ENCODE measurements around the gene PRPF39.
"Not testable (repeated sequence)": the region's sequence is repeated elsewhere in the genome, so short reads cannot be mapped to it uniquely, and the experiment has no call there.

PRPF39 gene, protein sequence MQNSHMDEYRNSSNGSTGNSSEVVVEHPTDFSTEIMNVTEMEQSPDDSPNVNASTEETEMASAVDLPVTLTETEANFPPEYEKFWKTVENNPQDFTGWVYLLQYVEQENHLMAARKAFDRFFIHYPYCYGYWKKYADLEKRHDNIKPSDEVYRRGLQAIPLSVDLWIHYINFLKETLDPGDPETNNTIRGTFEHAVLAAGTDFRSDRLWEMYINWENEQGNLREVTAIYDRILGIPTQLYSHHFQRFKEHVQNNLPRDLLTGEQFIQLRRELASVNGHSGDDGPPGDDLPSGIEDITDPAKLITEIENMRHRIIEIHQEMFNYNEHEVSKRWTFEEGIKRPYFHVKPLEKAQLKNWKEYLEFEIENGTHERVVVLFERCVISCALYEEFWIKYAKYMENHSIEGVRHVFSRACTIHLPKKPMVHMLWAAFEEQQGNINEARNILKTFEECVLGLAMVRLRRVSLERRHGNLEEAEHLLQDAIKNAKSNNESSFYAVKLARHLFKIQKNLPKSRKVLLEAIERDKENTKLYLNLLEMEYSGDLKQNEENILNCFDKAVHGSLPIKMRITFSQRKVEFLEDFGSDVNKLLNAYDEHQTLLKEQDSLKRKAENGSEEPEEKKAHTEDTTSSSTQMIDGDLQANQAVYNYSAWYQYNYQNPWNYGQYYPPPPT

DNA sequence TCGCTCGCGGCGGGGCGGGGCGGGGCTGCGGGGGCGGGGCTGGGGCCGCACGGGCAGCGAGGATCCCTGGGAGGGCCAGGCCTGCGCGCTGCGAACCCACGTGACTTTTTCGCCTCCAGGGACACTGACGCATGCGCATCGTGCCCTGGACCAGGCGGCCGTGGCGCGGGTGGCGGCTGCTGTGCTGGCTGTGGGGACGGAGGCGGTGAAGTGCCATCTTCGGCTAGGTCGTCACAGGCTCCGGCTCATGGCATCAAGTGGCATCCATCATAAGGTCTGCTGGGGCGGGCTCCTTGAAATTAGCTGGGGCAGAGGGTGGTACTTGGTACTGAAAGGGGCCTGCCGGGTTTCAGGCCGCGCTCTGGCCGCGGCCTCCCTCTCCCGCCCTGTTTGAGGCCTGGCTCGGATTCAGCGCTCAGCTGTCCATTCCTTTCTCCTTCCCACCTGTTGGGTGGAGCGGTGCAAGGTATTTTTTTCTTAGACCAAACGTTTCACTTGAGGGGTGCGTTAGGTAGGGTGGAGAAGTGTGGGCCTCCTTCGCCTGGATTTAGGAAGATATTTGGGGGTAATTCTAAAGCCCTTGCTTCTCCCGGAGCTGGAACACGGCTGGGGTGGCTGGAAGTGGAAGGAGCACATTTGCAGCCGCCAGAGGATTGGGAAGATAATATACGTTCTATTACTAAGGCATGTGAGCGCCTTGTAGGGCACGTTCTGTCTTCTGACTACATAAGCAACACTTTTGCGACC is at the start of gene PRPF39:
Gene PRPF39, plus strand, starts transcription at position 141 of the 747 bp plus-strand sequence. CDS start 11,124 bp downstream, outside the sequence.
- DNase-seq: peak; percentile 92 to 93

DNA sequence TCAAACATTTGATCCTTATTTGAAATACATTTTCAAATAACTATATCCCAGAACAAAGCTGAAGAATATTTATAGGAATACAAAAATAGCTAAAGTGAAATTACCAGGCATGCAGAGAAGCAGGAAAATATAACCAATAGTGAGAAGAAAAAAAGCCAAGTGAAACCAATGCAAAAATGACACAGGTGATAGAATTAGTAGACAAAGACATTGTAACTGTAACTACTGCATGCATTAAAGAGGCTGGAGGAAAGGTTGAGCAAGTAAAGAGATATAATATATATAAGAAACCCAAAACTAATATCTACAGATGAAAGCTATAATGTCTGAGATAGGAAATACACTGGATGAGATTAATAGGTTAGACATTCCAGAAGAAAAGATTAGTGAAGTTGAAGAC is 49.2 kb upstream of the PRPF39 start:
- no peak for DNase-seq

DNA sequence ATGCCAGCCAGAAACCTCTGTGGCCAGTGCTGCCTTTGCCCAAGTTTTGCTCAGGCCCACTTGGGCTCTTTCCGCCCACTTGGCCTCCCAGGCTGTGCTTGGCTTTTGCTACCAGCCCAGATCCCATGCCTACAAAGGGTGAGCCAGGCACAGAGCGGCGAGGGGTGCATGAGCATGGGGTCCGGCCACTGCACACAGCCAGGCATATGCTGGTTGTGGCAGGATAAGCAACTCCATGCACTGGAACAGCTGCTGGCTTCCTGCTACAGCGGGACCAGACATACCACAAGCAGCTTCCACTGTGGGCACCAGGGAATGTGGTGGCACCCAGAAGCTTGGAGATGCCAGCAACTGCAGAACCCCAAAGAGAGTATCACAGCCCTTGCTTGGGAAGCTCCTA is 45.7 kb upstream of the PRPF39 start:
- no peak for DNase-seq

DNA sequence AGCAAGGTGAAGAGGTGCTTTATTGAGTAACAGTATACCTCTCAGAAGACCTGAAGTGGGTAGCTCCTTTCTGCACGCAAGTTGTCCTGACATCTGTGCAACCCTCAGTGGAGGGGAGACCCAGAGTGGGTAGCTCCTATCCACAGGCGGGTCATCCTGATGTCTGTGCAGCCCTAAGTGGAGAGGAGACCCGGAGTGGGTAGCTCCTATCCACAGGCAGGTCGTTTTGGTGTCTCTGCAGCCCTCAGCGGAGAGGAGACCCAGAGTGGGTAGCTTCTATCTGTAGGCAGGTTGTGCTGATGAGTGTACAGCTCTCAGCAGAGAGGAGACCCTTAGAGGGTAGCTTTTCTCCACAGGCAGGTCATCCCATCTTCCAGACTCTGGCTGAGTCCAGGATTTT is 45.1 kb upstream of the PRPF39 start:
- no peak for DNase-seq

DNA sequence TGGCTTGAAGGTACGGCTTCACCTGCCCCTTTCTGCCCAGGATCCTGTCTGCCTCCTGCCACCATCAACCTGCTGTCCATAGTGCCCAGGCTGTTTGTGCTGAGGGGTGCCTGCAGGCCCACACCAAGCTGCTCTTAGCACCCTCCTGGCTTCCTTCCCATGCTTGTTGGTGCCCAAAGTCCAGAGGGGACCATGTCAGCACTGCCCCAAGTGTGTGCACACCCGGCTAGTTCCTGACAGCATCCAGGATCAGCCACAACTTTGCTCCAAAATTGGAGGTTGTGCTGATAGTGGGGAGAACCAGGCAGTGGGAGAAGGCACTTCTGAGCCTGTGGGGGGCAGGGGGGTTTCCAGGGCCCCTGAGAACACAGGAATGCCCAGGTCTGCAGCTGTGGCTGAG is 44.5 kb upstream of the PRPF39 start:
- DNase-seq: no peak

DNA sequence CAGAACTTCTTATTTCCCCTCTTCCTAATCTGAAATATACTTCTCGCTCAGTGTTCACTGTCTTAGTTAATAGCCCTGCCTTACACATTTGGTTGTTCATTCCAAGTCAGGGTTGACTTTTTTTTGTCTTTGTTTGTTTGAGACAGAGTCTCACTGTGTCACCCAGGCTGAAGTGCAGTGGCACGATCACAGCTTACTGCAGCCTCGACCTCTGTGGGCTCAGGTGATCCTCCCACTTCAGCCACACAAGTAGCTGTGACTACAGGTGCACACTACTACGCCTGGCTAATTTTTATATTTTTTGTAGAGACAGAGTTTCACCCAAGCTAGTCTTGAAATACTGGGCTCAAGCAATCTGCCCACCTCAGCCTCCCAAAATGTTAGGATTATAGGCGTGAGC is 42.3 kb upstream of the PRPF39 start:
- DNase-seq: no peak

DNA sequence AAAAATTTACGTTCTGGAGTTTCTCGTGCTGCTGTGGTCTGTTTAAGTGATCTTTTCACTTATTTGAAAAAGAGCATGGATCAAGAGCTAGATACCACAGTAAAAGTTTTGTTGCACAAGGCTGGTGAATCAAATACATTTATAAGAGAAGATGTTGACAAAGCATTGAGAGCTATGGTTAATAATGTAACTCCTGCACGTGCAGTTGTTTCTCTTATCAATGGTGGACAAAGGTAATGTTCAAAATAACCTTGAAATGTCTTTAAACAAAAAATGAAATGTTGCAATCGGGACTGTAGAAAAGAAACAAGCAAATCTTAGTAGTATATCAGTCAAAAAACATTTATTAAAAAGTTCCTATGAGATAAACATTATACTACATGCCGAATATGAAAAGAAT is 39.3 kb upstream of the PRPF39 start:
- no peak for DNase-seq

DNA sequence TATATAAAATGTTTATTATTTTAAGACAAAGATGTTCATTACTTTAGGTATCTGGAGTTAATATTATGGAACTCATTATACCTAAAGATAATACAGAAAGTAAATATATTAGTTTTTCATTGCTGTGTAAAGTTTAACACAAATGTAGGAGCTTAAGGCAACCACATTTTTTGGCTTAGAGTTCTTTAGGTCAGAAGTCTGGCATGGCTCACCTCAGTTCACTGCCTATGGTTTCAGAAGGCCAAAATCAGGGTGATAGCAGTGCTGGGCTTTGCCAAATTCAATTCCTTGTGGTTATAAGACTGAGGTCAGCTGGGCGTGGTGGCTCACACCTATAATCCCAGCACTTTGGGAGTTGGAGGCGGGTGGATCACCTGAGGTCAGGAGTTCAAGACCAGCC is 35.5 kb upstream of the PRPF39 start:
- DNase-seq: no peak

DNA sequence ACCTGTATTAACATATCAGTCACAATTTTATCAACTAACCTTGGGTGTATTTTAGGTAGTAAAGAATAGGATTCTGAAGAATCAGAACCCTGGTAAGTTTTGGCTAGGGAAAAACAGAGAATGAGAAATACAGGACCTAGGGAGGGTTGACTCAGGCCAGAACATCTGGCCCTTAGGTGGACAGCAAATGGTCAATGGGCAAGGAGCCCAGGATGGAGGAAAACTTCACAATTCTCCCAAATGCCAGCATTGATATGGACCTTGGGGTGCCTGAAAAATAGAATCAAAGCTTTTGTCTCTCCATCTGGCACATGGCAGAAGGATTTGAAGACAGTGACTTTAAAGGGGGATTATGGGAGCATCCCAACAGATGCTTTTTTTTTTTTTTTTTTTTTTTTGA is 32.7 kb upstream of the PRPF39 start:
- no peak for DNase-seq

DNA sequence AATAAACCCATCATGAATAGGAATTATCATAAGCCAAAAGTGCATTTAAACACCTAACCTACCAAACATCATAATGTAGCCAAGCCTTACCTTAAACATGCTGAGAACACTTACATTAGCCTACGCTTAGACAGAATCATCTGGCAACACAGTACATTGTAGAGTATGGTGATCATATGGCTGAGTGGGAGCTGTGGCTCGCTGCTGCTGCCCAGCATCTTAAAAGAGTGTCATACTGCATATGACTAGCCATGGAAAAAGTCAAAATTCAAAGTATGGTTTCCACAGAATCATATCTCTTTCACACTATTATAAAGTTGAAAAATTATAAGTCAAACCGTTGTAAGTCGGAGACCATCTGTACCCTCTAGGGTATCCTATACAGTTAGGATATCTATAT is 32.0 kb upstream of the PRPF39 start:
- no peak for DNase-seq

DNA sequence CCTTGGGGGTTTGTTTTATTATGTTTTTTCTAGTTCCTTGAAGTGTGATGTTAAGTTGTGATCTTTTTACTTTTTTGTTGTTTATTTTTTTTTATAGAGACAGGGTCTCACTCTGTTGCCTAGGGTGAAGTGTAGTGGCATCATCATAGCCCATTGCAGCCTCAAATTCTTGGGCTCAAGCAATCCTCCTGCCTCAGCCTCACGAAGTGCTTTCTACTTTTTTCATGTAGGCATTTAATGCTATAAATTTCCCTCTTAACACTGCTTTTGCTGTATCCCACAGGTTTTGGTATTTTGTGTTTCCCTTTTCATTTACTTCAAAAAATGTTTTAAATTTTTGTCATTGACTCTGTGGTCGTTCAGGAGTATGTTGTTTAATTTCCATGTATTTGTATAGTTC is 26.6 kb upstream of the PRPF39 start:
- no peak for DNase-seq

DNA sequence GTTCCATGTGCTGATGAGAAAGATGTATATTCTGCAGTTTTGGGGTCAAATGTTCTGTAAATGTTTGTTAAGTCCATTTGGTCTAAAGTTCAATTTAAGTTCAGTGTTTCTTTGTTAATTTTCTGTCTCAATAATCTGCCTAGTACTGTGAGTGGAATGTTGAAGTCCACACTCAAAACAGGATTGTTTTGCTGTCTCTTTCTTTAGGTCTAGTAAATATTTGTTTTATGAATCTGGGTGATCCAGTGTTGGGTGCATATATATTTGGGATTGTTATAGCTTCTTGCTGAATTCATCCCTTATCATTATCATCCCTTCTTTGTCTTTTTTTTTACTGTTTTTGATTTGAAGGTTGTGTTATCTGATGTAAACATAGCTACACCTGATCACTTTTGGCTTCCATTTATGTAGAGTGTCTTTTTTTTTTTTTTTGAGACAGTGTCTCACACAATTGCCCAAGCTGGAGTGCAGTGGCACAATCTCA is 26.0 kb upstream of the PRPF39 start:
- DNase-seq: no peak

DNA sequence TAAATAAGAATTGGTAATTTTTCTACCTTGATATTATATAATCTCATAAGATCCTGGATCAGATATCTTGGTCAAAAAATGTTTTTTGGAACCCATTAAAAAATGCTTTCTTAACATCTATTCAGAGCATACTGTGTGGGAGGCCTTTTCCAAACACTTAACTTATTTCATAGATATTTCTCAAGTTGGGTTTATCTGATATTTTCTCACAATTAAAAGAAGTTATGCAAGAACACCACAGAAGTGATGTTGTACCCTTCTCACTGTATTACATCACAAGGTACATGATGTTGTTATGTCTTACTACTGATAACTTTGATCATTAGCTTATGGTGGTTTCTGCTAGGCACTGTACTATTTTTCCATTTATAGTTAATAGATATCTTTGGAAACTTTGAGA is 23.4 kb upstream of the PRPF39 start:
- no peak for DNase-seq

DNA sequence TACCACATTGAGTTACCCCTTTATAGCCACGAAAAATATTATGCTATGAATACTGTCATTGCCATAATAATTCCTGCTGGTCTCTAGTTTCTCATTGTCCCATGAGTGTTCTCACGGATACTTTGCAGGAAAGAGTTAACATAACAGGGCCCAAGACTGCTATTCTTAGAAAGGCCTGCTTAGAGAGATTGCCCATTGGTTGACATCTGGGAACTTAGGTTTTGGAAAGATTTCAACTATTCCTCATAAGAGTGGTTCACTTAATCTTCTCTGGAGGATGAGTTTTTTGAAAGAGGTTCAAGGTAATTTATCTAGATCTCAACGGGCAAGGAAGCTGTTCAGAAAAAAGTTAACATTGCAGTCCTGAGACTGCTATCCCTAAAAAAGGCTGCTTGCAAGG is 18.4 kb upstream of the PRPF39 start:
- DNase-seq: no peak

DNA sequence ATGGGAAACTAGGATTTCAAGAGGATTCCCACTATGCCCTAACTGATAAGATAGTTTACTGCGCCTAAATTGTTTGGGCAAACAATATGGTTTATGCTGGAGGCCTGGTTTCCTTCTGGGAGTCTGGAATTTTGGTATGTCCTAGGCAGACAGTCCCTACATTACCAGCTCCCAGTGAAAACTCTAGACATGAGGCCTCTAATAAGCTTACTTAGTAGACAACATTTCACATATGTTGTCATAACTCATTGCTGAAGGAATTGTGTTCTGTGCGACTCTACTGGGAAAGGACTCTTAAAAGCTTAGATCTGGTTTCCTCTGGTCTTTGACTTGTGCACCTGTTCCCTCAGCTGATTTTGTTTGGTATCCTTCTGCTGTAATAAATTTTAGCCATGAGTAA is 18.0 kb upstream of the PRPF39 start:
- DNase-seq: no peak

DNA sequence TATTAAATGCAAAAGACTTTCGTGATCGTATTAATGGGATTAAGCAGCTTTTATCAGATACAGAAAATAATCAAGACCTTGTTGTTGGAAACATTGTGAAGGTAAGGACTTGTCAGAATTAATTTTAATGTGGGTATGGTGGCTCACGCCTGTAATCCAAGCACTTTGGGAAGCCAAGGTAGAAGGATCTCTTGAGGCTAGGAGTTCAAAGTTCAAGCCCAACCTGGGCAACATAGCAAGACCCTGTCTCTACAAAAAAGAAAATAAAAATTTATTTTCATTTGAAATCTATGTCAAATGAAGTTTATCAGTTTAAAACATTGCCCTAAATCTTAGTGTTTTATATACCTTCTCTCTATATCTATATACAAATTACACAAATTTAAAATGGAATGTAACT is 17.2 kb upstream of the PRPF39 start:
- no peak for DNase-seq

DNA sequence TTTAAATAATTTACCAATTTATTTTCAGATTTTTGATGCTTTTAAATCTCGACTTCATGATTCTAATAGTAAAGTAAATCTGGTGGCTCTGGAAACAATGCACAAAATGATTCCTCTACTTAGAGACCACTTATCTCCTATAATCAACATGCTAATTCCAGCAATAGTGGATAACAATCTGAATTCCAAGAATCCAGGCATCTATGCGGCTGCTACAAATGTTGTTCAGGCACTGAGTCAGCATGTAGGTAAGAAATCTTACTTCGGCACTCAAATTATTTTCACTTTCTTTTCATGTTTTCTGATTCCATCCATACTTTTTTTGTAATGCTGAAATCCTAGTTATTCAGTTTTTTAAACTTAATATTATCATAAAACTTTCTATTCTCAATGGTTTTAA is 15.5 kb upstream of the PRPF39 start:
- DNase-seq: no peak

DNA sequence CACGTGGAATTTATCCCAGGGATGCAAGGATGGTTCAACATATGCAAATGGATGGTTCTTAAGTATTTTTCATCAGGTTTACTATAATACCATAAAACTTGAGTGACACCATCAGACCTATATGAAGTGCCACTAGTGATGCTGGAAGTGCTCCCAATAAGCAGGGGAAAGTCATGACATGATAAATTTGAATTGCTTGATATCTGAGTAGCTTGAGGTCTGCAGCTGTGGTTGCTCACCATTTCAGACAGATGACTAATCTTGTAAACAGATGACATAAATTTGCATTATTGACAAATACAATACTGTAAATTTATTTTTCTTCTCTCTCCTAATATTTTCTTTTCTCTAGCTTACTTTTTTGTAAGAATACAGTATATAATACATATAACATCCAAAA is 13.7 kb upstream of the PRPF39 start:
- no peak for DNase-seq

DNA sequence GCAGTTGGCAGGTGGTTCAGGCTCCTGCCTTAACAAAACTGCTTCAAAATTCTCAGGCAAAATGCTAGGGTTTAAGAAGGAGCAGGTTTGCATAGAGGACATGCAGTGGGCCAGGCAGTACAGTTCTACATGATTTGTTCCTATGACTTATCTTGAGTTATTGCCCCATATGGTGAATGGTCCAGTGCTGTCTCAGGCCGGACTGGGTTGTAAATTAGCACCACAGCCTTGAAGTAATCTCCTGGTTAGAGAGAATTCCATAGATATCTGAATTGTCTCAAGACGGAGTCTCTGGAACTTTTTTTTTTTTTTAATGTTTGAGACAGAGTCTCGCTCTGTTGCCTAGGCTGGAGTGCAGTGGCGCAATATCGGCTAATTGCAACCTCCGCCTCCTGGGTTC is 11.8 kb upstream of the PRPF39 start:
- no peak for DNase-seq

DNA sequence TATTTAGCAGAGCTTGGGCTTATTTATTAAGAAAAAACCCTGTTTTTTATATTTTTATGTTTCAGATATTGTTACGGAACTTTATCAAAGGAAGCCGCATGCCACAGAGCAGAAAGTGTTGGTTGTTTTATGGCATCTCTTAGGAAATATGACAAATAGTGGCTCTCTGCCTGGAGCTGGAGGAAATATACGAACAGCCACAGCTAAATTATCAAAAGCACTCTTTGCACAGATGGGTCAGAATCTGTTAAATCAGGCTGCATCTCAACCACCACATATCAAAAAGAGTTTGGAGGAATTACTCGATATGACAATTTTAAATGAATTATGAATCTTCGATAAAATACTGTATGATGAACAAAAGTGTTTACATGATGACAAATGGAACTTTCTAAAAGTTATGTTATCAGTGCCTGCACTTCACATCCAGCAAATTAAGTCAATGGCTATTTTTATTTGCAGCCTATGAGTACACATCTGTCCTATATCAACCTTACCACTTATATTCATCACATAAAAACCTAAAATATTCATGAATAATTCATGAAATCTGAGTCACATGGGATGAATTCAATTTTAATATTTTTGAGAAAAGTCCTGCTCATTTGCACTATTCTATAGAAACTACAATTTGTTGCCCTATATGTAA is 10.6 kb upstream of the PRPF39 start:
- no peak for DNase-seq

DNA sequence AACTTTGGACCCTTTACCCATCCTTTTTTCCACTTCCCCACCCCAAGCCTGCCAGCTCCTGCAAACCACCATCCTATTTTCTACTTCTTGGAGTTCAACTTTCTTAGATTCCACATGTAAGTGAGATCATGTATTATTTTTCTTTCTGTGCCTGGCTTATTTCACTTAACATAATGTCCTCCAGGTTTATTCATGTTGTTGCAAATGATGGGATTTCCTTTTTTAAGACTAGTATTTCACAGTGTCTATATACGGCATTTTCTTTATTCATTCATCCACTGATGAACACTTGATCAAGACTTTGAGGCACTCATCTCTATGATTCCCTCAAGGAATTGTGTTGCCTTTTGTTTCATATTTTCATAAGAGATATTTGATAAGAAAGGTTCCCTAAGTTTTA is 5.6 kb upstream of the PRPF39 start:
- DNase-seq: no peak

DNA sequence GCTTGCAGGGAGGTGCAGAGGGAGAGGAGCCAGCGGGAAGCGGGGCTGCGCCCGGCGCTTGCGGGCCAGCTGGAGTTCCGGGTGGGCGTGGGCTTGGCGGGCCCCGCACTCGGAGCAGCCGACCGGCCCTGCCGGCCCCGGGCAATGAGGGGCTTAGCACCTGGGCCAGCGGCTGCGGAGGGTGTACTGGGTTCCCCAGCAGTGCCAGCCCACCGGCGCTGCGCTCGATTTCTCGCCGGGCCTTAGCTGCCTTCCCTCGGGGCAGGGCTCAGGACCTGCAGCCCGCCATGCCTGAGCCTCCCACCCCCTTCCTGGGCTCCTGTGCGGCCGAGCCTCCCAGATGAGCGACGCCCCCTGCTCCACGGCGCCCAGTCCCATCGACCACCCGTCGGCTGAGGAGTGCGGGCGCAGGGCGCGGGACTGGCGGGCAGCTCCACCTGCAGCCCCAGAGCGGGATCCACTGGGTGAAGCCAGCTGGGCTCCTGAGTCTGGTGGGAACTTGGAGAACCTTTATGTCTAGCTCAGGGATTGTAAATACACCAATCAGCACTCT is 3.4 kb upstream of the PRPF39 start:
- DNase-seq: not testable (repeated sequence)

DNA sequence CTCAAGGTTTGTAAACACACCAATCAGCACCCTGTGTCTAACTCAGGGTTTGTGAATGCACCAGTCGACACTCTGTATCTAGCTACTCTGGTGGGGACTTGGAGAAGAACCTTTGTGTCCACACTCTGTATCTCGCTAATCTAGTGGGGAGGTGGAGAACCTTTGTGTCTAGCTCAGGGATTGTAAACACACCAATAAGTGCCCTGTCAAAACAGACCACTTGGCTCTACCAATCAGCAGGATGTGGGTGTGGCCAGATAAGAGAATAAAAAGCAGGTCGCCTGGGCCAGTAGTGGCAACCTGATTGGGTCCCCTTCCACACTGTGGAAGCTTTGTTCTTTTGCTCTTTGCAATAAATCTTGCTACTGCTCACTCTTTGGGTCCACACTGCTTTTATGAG is 2.8 kb upstream of the PRPF39 start:
- not testable (repeated sequence) for DNase-seq

Data from activated CD4-positive, alpha-beta T cell treated with anti-CD3 and anti-CD28 coated beads, Interleukin-2, amount 50 U/mL, for 4 hours (primary cell).